H1 (cell line): ENCODE data around the gene HTRA2. TPM values are rescaled to one million over a fixed set of nuclear protein-coding genes. Genes with fewer than 3 reads are reported as not detected.

Experiments
- CTCF ChIA-PET: fragments of 300-600 bp; sonication (Branson Sonifier 250); formaldehyde crosslinking; loops from one replicate; lab custom pipeline; 2021; ENCODE audit not compliant: partially characterized antibody; lab: Charles Lee
- POLR2A ChIA-PET: fragments of 300-600 bp; sonication (Branson Sonifier 250); formaldehyde crosslinking; loops from one replicate; lab custom pipeline; 2021; ENCODE audit warnings: inconsistent platforms; ENCODE audit not compliant: partially characterized antibody; lab: Charles Lee
- DNase-seq, 2 experiments: peaks; one replicate each; pipeline versions ENCODE4 v3.0.0 to v3.0.0-alpha.2; 2010 to 2022; ENCODE audit warnings: low spot score in 2 of 2, low read depth in 1 of 2, mixed read lengths in 1 of 2
- FAIRE-seq: peaks from 2 replicates; lab custom pipeline; 2011; peaks lifted over from hg19 to GRCh38; lab: Jason Lieb, UNC
- H2AFZ ChIP-seq: 2 replicates; pipeline ENCODE4 v1.8.1; 2012; ENCODE audit warnings: low read length, inconsistent platforms
- H2AK5ac ChIP-seq: 2 replicates; pipeline ENCODE4 v1.6.1; 2013; ENCODE audit warnings: low read depth, low read length
- H2BK120ac ChIP-seq: replicated peaks from 2 replicates; pipeline ENCODE3; 2013; ENCODE audit warnings: low read depth, low read length, inconsistent platforms
- H2BK12ac ChIP-seq: 2 replicates; pipeline ENCODE4 v1.6.1; 2013; ENCODE audit warnings: low read depth, low read length
- H2BK15ac ChIP-seq: 2 replicates; pipeline ENCODE4 v1.6.1; 2013; ENCODE audit warnings: low read length
- H2BK20ac ChIP-seq: 2 replicates; pipeline ENCODE4 v1.6.1; 2013; ENCODE audit warnings: low read length
- H2BK5ac ChIP-seq: 2 replicates; pipeline ENCODE4 v1.6.1; 2013; ENCODE audit warnings: low read depth, low read length
- H3K14ac ChIP-seq: 2 replicates; pipeline ENCODE4 v1.6.1; 2013; ENCODE audit warnings: inconsistent platforms; ENCODE audit not compliant: insufficient read length
- H3K18ac ChIP-seq: 2 replicates; pipeline ENCODE4 v1.6.1; 2013; ENCODE audit warnings: low read length; ENCODE audit errors: extremely low read depth
- H3K23ac ChIP-seq: 2 replicates; pipeline ENCODE4 v1.6.1; 2013; ENCODE audit warnings: inconsistent platforms; ENCODE audit not compliant: insufficient read length
- H3K23me2 ChIP-seq: 2 replicates; pipeline ENCODE4 v1.6.1; 2013; ENCODE audit warnings: low read depth, low read length
- H3K27ac ChIP-seq: 2 replicates; pipeline ENCODE4 v1.6.1; 2011; ENCODE audit warnings: low read depth, low read length, inconsistent platforms
- H3K27me3 ChIP-seq, 4 experiments: replicated peaks in 1 of 4; 1 replicate in 1 of 4; 2 replicates in 3 of 4; pipeline versions ENCODE4 v1.6.1 to v1.8.1; 2011 to 2013; ENCODE audit warnings: low read length in 3 of 4, mild to moderate bottlenecking in 3 of 4, inconsistent platforms in 2 of 4, mixed read lengths in 2 of 4, moderate library complexity in 1 of 4; ENCODE audit not compliant: control insufficient read depth in 3 of 4, insufficient read depth in 3 of 4; ENCODE audit errors: extremely low read depth in 1 of 4
- H3K36me3 ChIP-seq, 4 experiments: 2 replicates each; pipeline versions ENCODE4 v1.6.1 to v1.8.1; 2011 to 2013; ENCODE audit warnings: mild to moderate bottlenecking in 4 of 4, low read length in 3 of 4, moderate library complexity in 2 of 4, control low read depth in 1 of 4, inconsistent platforms in 1 of 4; ENCODE audit not compliant: insufficient read depth in 4 of 4, control insufficient read depth in 2 of 4
- H3K4ac ChIP-seq: replicated peaks from 2 replicates; pipeline ENCODE3; 2013; ENCODE audit warnings: low read length, low read depth, mixed read lengths, inconsistent platforms; ENCODE audit not compliant: insufficient read length
- H3K4me1 ChIP-seq, 4 experiments: replicated peaks in 1 of 4; 1 replicate in 1 of 4; 2 replicates in 3 of 4; pipeline versions ENCODE4 v1.6.1 to v1.8.1; 2011 to 2013; ENCODE audit warnings: low read length in 3 of 4, inconsistent platforms in 2 of 4, mixed read lengths in 1 of 4; ENCODE audit not compliant: insufficient read depth in 4 of 4, control insufficient read depth in 3 of 4
- H3K4me2 ChIP-seq, 2 experiments: 2 replicates each; pipeline versions ENCODE4 v1.6.1 to v1.8.1; 2011 to 2013; ENCODE audit warnings: low read depth in 2 of 2, low read length in 2 of 2, control low read depth in 1 of 2, inconsistent platforms in 1 of 2, mild to moderate bottlenecking in 1 of 2; ENCODE audit not compliant: insufficient read depth in 1 of 2
- H3K4me3 ChIP-seq, 4 experiments: fragments of 200-600, 300-600 bp in 1 of 4; sonication (generic), shearing (Covaris generic), sonication (Bioruptor Twin) in 1 of 4; 2 replicates each; pipeline versions ENCODE4 v1.5.1 to v1.8.1; 2011 to 2016; ENCODE audit warnings: low read length in 4 of 4, low read depth in 3 of 4, control low read depth in 2 of 4, inconsistent platforms in 2 of 4, mild to moderate bottlenecking in 2 of 4, mixed read lengths in 1 of 4, moderate library complexity in 1 of 4; ENCODE audit not compliant: insufficient read depth in 2 of 4; ENCODE audit errors: extremely low read depth in 1 of 4
- H3K56ac ChIP-seq: replicated peaks from 2 replicates; pipeline ENCODE3; 2013; ENCODE audit warnings: low read depth, mild to moderate bottlenecking, mixed read lengths, low read length, inconsistent platforms; ENCODE audit not compliant: insufficient read length
- H3K79me1 ChIP-seq: 2 replicates; pipeline ENCODE4 v1.6.1; 2013; ENCODE audit warnings: low read depth, low read length, control low read depth
- H3K79me2 ChIP-seq, 2 experiments: 2 replicates each; pipeline versions ENCODE4 v1.6.1 to v1.8.1; 2012 to 2013; ENCODE audit warnings: low read length in 2 of 2, mild to moderate bottlenecking in 2 of 2, inconsistent platforms in 1 of 2; ENCODE audit not compliant: insufficient read depth in 2 of 2, control insufficient read depth in 1 of 2
- H3K9ac ChIP-seq, 4 experiments: replicated peaks in 1 of 4; 1 replicate in 1 of 4; 2 replicates in 3 of 4; pipeline versions ENCODE4 v1.6.1 to v1.8.1; 2011 to 2013; ENCODE audit warnings: low read depth in 3 of 4, low read length in 3 of 4, control low read depth in 2 of 4, mild to moderate bottlenecking in 2 of 4, moderate library complexity in 2 of 4, inconsistent platforms in 1 of 4; ENCODE audit errors: extremely low read depth in 1 of 4
- H3K9me3 ChIP-seq, 2 experiments: 2 replicates each; pipeline versions ENCODE4 v1.6.1 to v1.8.1; 2012 to 2013; ENCODE audit warnings: mild to moderate bottlenecking in 2 of 2, moderate library complexity in 2 of 2, control low read depth in 1 of 2, inconsistent platforms in 1 of 2, low read depth in 1 of 2, low read length in 1 of 2, mixed read lengths in 1 of 2; ENCODE audit not compliant: insufficient read depth in 2 of 2
- H4K20me1 ChIP-seq, 2 experiments: replicated peaks in 1 of 2; 2 replicates each; pipeline versions ENCODE3 to v1.8.1; 2011 to 2013; ENCODE audit warnings: inconsistent platforms in 2 of 2, low read length in 2 of 2, mild to moderate bottlenecking in 1 of 2; ENCODE audit not compliant: insufficient read depth in 2 of 2, control insufficient read depth in 1 of 2
- H4K5ac ChIP-seq: 2 replicates; pipeline ENCODE4 v1.6.1; 2013; ENCODE audit warnings: low read length, low read depth, mixed read lengths, inconsistent platforms; ENCODE audit not compliant: insufficient read length
- H4K8ac ChIP-seq: 2 replicates; pipeline ENCODE4 v1.8.0; 2013; ENCODE audit warnings: mild to moderate bottlenecking, moderate library complexity, low read length, inconsistent platforms; ENCODE audit not compliant: insufficient read depth; ENCODE audit errors: extremely low read depth
- H4K91ac ChIP-seq: replicated peaks from 2 replicates; pipeline ENCODE3; 2013; ENCODE audit warnings: low read length, mixed read lengths, inconsistent platforms; ENCODE audit not compliant: insufficient read length
- FOSL1 ChIP-seq: IDR thresholded peaks from 2 replicates; pipeline ENCODE4 v1.6.1; 2011; ENCODE audit warnings: mild to moderate bottlenecking, low read depth, low read length, moderate library complexity; ENCODE audit not compliant: insufficient read depth
- TEAD4 ChIP-seq: IDR thresholded peaks from 2 replicates; pipeline ENCODE4 v1.6.1; 2012; ENCODE audit warnings: low read depth, low read length, inconsistent platforms, mixed read lengths
- polyA plus RNA-seq, 7 experiments: library from polyadenylated mRNA; depleted of rRNA in 3 of 7; stranded (reverse) in 5 of 7; unstranded in 2 of 7; fragments of >200 nt in 5 of 7; fragments of 200-250 nt in 2 of 7; gene quantifications; 1 replicate in 5 of 7; 2 replicates in 1 of 7; 4 replicates in 1 of 7; pipeline versions ENCODE4 v1.2.1 to v1.2.3, GENCODE V29; 2011 to 2013; ENCODE audit warnings: missing spikeins in 2 of 7, mixed read lengths in 2 of 7
- total RNA-seq: library from RNA; stranded (reverse); fragmentation: NEBNext Ultra II Directional; extraction: Animal tissue kit (Norgen Biotek cat#: 25700); gene quantifications from 2 replicates; pipeline ENCODE4 v1.2.1, GENCODE V29; 2021

The HTRA2 gene
- total and polyA plus RNA-seq, 2 of the 8 experiments (the other 6 are each of a cell fraction or from before 2014, with no cell fraction given) = 21.6 to 37.6 TPM

DNA sequence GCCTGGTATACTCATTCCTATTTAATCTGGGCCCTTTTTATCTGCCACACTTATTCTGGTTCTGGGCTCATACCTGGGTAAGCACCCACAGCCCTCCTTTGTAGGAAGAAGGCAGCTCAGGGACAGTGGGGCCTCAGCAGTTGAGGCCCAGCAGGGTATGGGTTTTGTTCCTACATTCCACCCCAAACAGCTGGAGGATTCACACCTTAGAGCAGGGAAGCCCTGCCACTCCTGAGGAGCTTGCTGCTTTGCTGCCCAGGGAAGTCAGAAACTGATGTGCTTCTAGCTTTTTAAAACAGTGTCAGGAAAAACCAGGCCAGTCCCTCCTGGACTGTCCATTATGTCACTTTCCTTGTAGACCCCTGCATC is 29.2 kb upstream of the HTRA2 start:
- H3K79me2 ChIP-seq = no peaks in the 10 kb centered on the region

More for the DNA sequence above, 29.2 kb upstream of the HTRA2 start:
- Histone ChIP-seq H3K4ac (no peak overlapping the region), H4K5ac (no peak overlapping the region), H3K27me3 (peaks cover 82 to 100% (median 100%) of the 10 kb centered on the region in 4 experiments), H4K8ac (no peak overlapping the region), H4K91ac (no peak overlapping the region), H3K36me3 (peaks cover 0 to 5% (median 2%) of the 10 kb centered on the region in 4 experiments; a peak in 6 of 8 replicates), H2BK20ac (no peak overlapping the region), H3K9ac (no peak overlapping the region), H3K23me2 (peaks cover 35% of the 10 kb centered on the region; the same call in 1 of the 2 replicates), H3K79me1 (no peaks in the 10 kb centered on the region), H3K4me3 (0 out of 8 replicates have a peak overlapping the region, but pooled peaks of 1 of the 4 experiments have one; percentile 57), H4K20me1 (peaks cover 0 to 15% of the 10 kb centered on the region in 2 experiments), H2BK12ac (no peak overlapping the region), H3K23ac (no peak overlapping the region), H3K4me1 (peaks cover 7 to 59% (median 38%) of the 10 kb centered on the region in 4 experiments), H2AK5ac (no peak overlapping the region), H3K9me3 (no peaks in the 10 kb centered on the region), H3K56ac (no peak overlapping the region), H3K18ac (no peak overlapping the region), H2BK15ac (no peak overlapping the region), H2AFZ (no peak overlapping the region), H3K14ac (no peak overlapping the region), H3K27ac (no peak overlapping the region), H2BK120ac (no peak overlapping the region), H2BK5ac (no peak overlapping the region), H3K4me2 (peak overlapping the region in 1 of 2 experiments; percentile 78; a peak in 1 of 4 replicates)
- CTCF ChIA-PET = interaction anchor here (0.7 to 5.1 kb wide), 15 partner anchors 9 to 91 kb away, joined by 3 to 24 read pairs (median 6); partner anchors contain the start of genes AUP1, CCDC142, HTRA2 and TLX2
- TF ChIP-seq FOSL1 = no peak
- 0 out of 2 replicates have a peak, but pooled peaks have one; percentile 28 for TF ChIP-seq TEAD4
- DNase-seq (peak in 1 of 2 experiments; percentile 50), FAIRE-seq (no peak)
- POLR2A ChIA-PET = interaction anchor here (0.9 to 9.4 kb wide), 13 partner anchors 9 to 88 kb away, joined by 3 to 73 read pairs (median 3); partner anchors contain the start of genes AUP1, CCDC142, DQX1 and HTRA2
